ENCODE results near the gene TLE1. TPM values are rescaled to one million over a fixed set of nuclear protein-coding genes. Genes with fewer than 3 reads are reported as not detected.
"Not testable (repeated sequence)": the region's sequence is repeated elsewhere in the genome, so short reads cannot be mapped to it uniquely, and the experiment has no call there.

The TLE1 gene
- total RNA-seq, 1 donor from 2014 or later = not detected

- intact Hi-C loops (cut with micrococcal nuclease) = no loop called here
- no peak for DNase-seq (ENCODE audit: low spot score)
- Mint-ChIP-seq H3K36me3 (ENCODE audit: low read depth) (no peaks in the 10 kb centered on the region), H3K27me3 (ENCODE audit: insufficient read depth) (peaks cover 6% of the 10 kb centered on the region), H3K27ac (no peak overlapping the region), H3K4me3 (no peak overlapping the region), H3K9me3 (peaks cover 2% of the 10 kb centered on the region), H3K4me1 (ENCODE audit: low read depth) (no peaks in the 10 kb centered on the region)
These were observed 92.5 kb downstream of the TLE1 start for GRCh38 chr9:81596679-81597418.

- intact Hi-C loops (cut with micrococcal nuclease) = no loop called here
- no peaks in the 10 kb centered on the region for H3K36me3 Mint-ChIP-seq (ENCODE audit: low read depth)
- H3K9me3 Mint-ChIP-seq = peaks cover 2% of the 10 kb centered on the region
- peaks cover 6% of the 10 kb centered on the region for H3K27me3 Mint-ChIP-seq (ENCODE audit: insufficient read depth)
- no peaks in the 10 kb centered on the region for H3K4me1 Mint-ChIP-seq (ENCODE audit: low read depth)
- DNase-seq (ENCODE audit: low spot score) = no peak
- no peak overlapping the region for H3K4me3 Mint-ChIP-seq
- no peak overlapping the region for H3K27ac Mint-ChIP-seq
These were observed 93.3 kb downstream of the TLE1 start for GRCh38 chr9:81595887-81596543.

- DNase-seq (ENCODE audit: low spot score); H3K4me3 Mint-ChIP-seq; H3K27ac Mint-ChIP-seq; H3K9me3 Mint-ChIP-seq; H3K27me3 Mint-ChIP-seq (ENCODE audit: insufficient read depth); H3K36me3 Mint-ChIP-seq (ENCODE audit: low read depth); H3K4me1 Mint-ChIP-seq (ENCODE audit: low read depth); intact Hi-C loops (cut with micrococcal nuclease): not testable (repeated sequence)
These were observed 94.1 kb downstream of the TLE1 start for GRCh38 chr9:81595293-81595692.

- intact Hi-C loops (cut with micrococcal nuclease) = no loop called here
- H3K4me3 Mint-ChIP-seq = no peak overlapping the region
- H3K27me3 Mint-ChIP-seq (ENCODE audit: insufficient read depth) = peaks cover 6% of the 10 kb centered on the region
- DNase-seq (ENCODE audit: low spot score) = no peak
- H3K9me3 Mint-ChIP-seq = peaks cover 2% of the 10 kb centered on the region
- no peaks in the 10 kb centered on the region for H3K4me1 Mint-ChIP-seq (ENCODE audit: low read depth)
- H3K36me3 Mint-ChIP-seq (ENCODE audit: low read depth) = no peaks in the 10 kb centered on the region
- no peak overlapping the region for H3K27ac Mint-ChIP-seq
These were observed 94.9 kb downstream of the TLE1 start for GRCh38 chr9:81594415-81594814.

GRCh38 chr9:81592887-81593266 is 96.5 kb downstream of the TLE1 start:
- H3K27ac Mint-ChIP-seq = no peak overlapping the region
- intact Hi-C loops (cut with micrococcal nuclease) = no loop called here
- no peak for DNase-seq (ENCODE audit: low spot score)
- H3K9me3 Mint-ChIP-seq = peaks cover 2% of the 10 kb centered on the region
- no peaks in the 10 kb centered on the region for H3K36me3 Mint-ChIP-seq (ENCODE audit: low read depth)
- peaks cover 2% of the 10 kb centered on the region for H3K27me3 Mint-ChIP-seq (ENCODE audit: insufficient read depth)
- no peaks in the 10 kb centered on the region for H3K4me1 Mint-ChIP-seq (ENCODE audit: low read depth)
- H3K4me3 Mint-ChIP-seq = no peak overlapping the region

- Mint-ChIP-seq H3K27ac (no peak overlapping the region), H3K4me3 (no peak overlapping the region), H3K27me3 (ENCODE audit: insufficient read depth) (no peaks in the 10 kb centered on the region), H3K9me3 (peaks cover 2% of the 10 kb centered on the region), H3K4me1 (ENCODE audit: low read depth) (no peaks in the 10 kb centered on the region), H3K36me3 (ENCODE audit: low read depth) (no peaks in the 10 kb centered on the region)
- intact Hi-C loops (cut with micrococcal nuclease) = no loop called here
- DNase-seq (ENCODE audit: low spot score) = no peak
These were observed 97.6 kb downstream of the TLE1 start for GRCh38 chr9:81591791-81592190.

GRCh38 chr9:81590688-81591087 is 98.7 kb downstream of the TLE1 start:
- no peaks in the 10 kb centered on the region for H3K36me3 Mint-ChIP-seq (ENCODE audit: low read depth)
- intact Hi-C loops (cut with micrococcal nuclease) = no loop called here
- no peaks in the 10 kb centered on the region for H3K27me3 Mint-ChIP-seq (ENCODE audit: insufficient read depth)
- H3K4me1 Mint-ChIP-seq (ENCODE audit: low read depth) = no peaks in the 10 kb centered on the region
- no peak overlapping the region for H3K4me3 Mint-ChIP-seq
- peaks cover 2% of the 10 kb centered on the region for H3K9me3 Mint-ChIP-seq
- no peak for DNase-seq (ENCODE audit: low spot score)
- no peak overlapping the region for H3K27ac Mint-ChIP-seq

- H3K27ac Mint-ChIP-seq = no peak overlapping the region
- intact Hi-C loops (cut with micrococcal nuclease) = no loop called here
- H3K4me1 Mint-ChIP-seq (ENCODE audit: low read depth) = no peaks in the 10 kb centered on the region
- no peak for DNase-seq (ENCODE audit: low spot score)
- peaks cover 1% of the 10 kb centered on the region for H3K9me3 Mint-ChIP-seq
- H3K27me3 Mint-ChIP-seq (ENCODE audit: insufficient read depth) = no peaks in the 10 kb centered on the region
- H3K36me3 Mint-ChIP-seq (ENCODE audit: low read depth) = no peaks in the 10 kb centered on the region
- H3K4me3 Mint-ChIP-seq = no peak overlapping the region
These were observed 99.5 kb downstream of the TLE1 start for GRCh38 chr9:81589819-81590218.

- no peak overlapping the region for H3K27ac Mint-ChIP-seq
- intact Hi-C loops (cut with micrococcal nuclease) = no loop called here
- H3K4me1 Mint-ChIP-seq (ENCODE audit: low read depth) = no peaks in the 10 kb centered on the region
- H3K4me3 Mint-ChIP-seq = no peak overlapping the region
- no peak for DNase-seq (ENCODE audit: low spot score)
- H3K9me3 Mint-ChIP-seq = no peaks in the 10 kb centered on the region
- no peaks in the 10 kb centered on the region for H3K27me3 Mint-ChIP-seq (ENCODE audit: insufficient read depth)
- H3K36me3 Mint-ChIP-seq (ENCODE audit: low read depth) = no peaks in the 10 kb centered on the region
These were observed 100.0 kb downstream of the TLE1 start for GRCh38 chr9:81589392-81589791.

GRCh38 chr9:81588148-81588871 is 101.0 kb downstream of the TLE1 start:
- Mint-ChIP-seq H3K27me3 (ENCODE audit: insufficient read depth) (no peaks in the 10 kb centered on the region), H3K27ac (no peak overlapping the region), H3K9me3 (no peaks in the 10 kb centered on the region), H3K36me3 (ENCODE audit: low read depth) (no peaks in the 10 kb centered on the region), H3K4me3 (no peak overlapping the region), H3K4me1 (ENCODE audit: low read depth) (no peaks in the 10 kb centered on the region)
- intact Hi-C loops (cut with micrococcal nuclease) = no loop called here
- DNase-seq (ENCODE audit: low spot score) = no peak

- Mint-ChIP-seq H3K27me3 (ENCODE audit: insufficient read depth) (no peaks in the 10 kb centered on the region), H3K4me1 (ENCODE audit: low read depth) (no peaks in the 10 kb centered on the region), H3K9me3 (no peaks in the 10 kb centered on the region), H3K36me3 (ENCODE audit: low read depth) (no peaks in the 10 kb centered on the region), H3K27ac (no peak overlapping the region), H3K4me3 (no peak overlapping the region)
- intact Hi-C loops (cut with micrococcal nuclease) = no loop called here
- no peak for DNase-seq (ENCODE audit: low spot score)
These were observed 102.6 kb downstream of the TLE1 start for GRCh38 chr9:81586786-81587185.

GRCh38 chr9:81585191-81585763 is 104.1 kb downstream of the TLE1 start:
- H3K27me3 Mint-ChIP-seq (ENCODE audit: insufficient read depth) = no peaks in the 10 kb centered on the region
- H3K4me1 Mint-ChIP-seq (ENCODE audit: low read depth) = no peaks in the 10 kb centered on the region
- no peaks in the 10 kb centered on the region for H3K36me3 Mint-ChIP-seq (ENCODE audit: low read depth)
- no peak for DNase-seq (ENCODE audit: low spot score)
- H3K9me3 Mint-ChIP-seq = no peaks in the 10 kb centered on the region
- intact Hi-C loops (cut with micrococcal nuclease) = no loop called here
- H3K4me3 Mint-ChIP-seq = no peak overlapping the region
- no peak overlapping the region for H3K27ac Mint-ChIP-seq

GRCh38 chr9:81584099-81584498 is 105.2 kb downstream of the TLE1 start:
- Mint-ChIP-seq H3K9me3 (no peaks in the 10 kb centered on the region), H3K36me3 (ENCODE audit: low read depth) (no peaks in the 10 kb centered on the region), H3K4me3 (no peak overlapping the region), H3K27ac (no peak overlapping the region), H3K4me1 (ENCODE audit: low read depth) (no peaks in the 10 kb centered on the region), H3K27me3 (ENCODE audit: insufficient read depth) (no peaks in the 10 kb centered on the region)
- DNase-seq (ENCODE audit: low spot score) = no peak
- intact Hi-C loops (cut with micrococcal nuclease) = no loop called here
